Kasumi-1 (cell line): ENCODE results near the gene RBM6.

Experiments used
- DNase-seq, 2 experiments: peaks; one replicate each; lab custom pipeline; 2025; lab: John Stamatoyannopoulos, UW

Gene RBM6

GRCh38 chr3:50126287-50127211, 186.6 kb downstream of the RBM6 start:
- DNase-seq = no peak
